Measurements from ENCODE around the gene SYT12.

Gene SYT12

DNA sequence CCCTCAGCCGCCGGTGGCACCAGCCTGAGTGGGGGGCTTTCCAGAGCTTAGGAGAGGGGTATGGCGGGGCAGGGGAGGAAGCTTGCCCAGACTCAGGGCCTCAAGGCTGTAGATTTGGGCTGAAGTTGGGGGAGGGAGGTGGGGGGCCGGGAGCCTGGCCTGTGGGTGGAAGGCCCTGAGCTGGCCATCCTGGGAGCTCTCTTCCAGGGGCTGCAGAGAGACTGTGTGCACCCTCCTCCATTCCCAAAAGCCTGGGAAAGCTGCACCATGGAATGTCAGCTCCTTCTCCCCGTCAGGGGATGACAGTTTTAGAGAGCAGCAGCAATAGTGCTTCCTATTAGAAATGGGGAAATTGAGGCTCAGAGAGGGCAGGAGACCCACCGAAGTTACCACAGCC, 1.0 kb downstream of the SYT12 start:
- no peak for TF ChIP-seq EZH2 (IDR thresholded peaks at IDR 0.05; ENCODE audit: borderline replicate concordance, low read length)
- TF ChIP-seq, protein P1, sequence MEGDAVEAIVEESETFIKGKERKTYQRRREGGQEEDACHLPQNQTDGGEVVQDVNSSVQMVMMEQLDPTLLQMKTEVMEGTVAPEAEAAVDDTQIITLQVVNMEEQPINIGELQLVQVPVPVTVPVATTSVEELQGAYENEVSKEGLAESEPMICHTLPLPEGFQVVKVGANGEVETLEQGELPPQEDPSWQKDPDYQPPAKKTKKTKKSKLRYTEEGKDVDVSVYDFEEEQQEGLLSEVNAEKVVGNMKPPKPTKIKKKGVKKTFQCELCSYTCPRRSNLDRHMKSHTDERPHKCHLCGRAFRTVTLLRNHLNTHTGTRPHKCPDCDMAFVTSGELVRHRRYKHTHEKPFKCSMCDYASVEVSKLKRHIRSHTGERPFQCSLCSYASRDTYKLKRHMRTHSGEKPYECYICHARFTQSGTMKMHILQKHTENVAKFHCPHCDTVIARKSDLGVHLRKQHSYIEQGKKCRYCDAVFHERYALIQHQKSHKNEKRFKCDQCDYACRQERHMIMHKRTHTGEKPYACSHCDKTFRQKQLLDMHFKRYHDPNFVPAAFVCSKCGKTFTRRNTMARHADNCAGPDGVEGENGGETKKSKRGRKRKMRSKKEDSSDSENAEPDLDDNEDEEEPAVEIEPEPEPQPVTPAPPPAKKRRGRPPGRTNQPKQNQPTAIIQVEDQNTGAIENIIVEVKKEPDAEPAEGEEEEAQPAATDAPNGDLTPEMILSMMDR (IDR thresholded peaks at IDR 0.05; ENCODE audit: low read length): no peak
- H3K4me2 ChIP-seq (ENCODE audit: low read length): no peak overlapping the region
- peaks cover 17% of the 10 kb centered on the region for H3K4me1 ChIP-seq (ENCODE audit: insufficient read depth, low read length, severe bottlenecking)
- no peaks in the 10 kb centered on the region; the same call in 1 of the 2 replicates for H3K36me3 ChIP-seq (ENCODE audit: insufficient read depth, low read length)
- H3K27ac ChIP-seq (ENCODE audit: low read depth, low read length, poor library complexity, severe bottlenecking): no peak overlapping the region
- H3K79me2 ChIP-seq (ENCODE audit: insufficient read depth, low read length): no peaks in the 10 kb centered on the region
- H3K4me3 ChIP-seq (ENCODE audit: low read depth, low read length, poor library complexity, severe bottlenecking): no peak overlapping the region
- H3K9me3 ChIP-seq (ENCODE audit: low read length): no peaks in the 10 kb centered on the region
- H3F3A ChIP-seq (ENCODE audit: insufficient read depth, low read length): no peaks in the 10 kb centered on the region
- no peaks in the 10 kb centered on the region; the same call in 1 of the 2 replicates for H3K27me3 ChIP-seq (ENCODE audit: insufficient read depth, low read length)
- H3K9ac ChIP-seq (ENCODE audit: low read length): no peak overlapping the region
- H4K20me1 ChIP-seq (ENCODE audit: insufficient read depth, low read length): no peaks in the 10 kb centered on the region
- H3K9me2 ChIP-seq (ENCODE audit: low read depth, low read length): no peaks in the 10 kb centered on the region
- H2AFZ ChIP-seq (ENCODE audit: low read length): no peak overlapping the region

DNA sequence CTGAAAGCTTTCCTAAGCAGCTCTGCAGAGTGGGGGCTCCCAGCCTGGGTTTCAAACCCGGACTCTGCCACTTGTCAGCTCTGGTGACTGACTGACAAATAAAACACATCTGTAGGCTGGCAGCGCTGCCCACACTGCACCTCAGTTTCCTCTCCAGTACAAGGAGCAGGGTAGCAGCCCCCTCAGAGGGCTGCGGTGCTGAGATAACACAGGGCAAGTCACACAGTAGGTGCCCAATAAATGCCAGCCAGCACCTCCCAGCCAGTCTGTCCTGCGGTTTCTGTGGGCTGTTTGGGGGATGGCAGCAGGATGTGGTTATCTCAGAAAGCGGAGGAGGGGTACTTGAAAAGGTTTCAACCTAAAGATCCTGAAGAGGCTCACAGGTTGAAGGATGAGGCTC, 1.5 kb downstream of the SYT12 start:
- Histone ChIP-seq H2AFZ (ENCODE audit: low read length) (no peak overlapping the region), H4K20me1 (ENCODE audit: insufficient read depth, low read length) (no peaks in the 10 kb centered on the region), H3K27ac (ENCODE audit: low read depth, low read length, poor library complexity, severe bottlenecking) (no peak overlapping the region), H3K79me2 (ENCODE audit: insufficient read depth, low read length) (no peaks in the 10 kb centered on the region), H3K9me2 (ENCODE audit: low read depth, low read length) (no peaks in the 10 kb centered on the region), H3K36me3 (ENCODE audit: insufficient read depth, low read length) (no peaks in the 10 kb centered on the region), H3F3A (ENCODE audit: insufficient read depth, low read length) (no peaks in the 10 kb centered on the region), H3K4me3 (ENCODE audit: low read depth, low read length, poor library complexity, severe bottlenecking) (no peak overlapping the region), H3K4me2 (ENCODE audit: low read length) (no peak overlapping the region), H3K27me3 (ENCODE audit: insufficient read depth, low read length) (no peaks in the 10 kb centered on the region; the same call in 1 of the 2 replicates), H3K4me1 (ENCODE audit: insufficient read depth, low read length, severe bottlenecking) (peaks cover 18% of the 10 kb centered on the region), H3K9ac (ENCODE audit: low read length) (no peak overlapping the region), H3K9me3 (ENCODE audit: low read length) (no peaks in the 10 kb centered on the region)
- TF ChIP-seq EZH2 (IDR thresholded peaks at IDR 0.05; ENCODE audit: borderline replicate concordance, low read length): no peak
- TF ChIP-seq, protein P1 (IDR thresholded peaks at IDR 0.05; ENCODE audit: low read length): no peak

DNA sequence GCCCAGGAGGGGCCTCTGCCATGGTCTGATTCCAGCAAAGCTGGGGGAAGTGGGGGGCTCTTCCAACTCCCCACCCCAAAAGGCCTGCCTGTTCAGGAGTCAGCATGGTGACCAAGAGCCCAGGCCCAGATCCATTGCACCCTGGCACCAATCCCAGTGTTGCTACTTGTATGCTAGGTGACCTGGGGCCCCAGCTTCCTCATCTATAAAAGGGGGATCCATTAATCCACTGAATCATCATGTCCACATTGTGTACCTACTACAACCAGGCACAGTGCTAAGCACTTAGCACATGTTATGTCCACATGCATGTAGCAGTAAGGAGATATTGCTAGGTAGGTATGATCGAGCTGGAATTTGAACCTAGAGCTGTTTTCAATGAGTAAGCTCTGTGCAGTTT, 2.0 kb downstream of the SYT12 start:
- Histone ChIP-seq H3F3A (ENCODE audit: insufficient read depth, low read length) (no peaks in the 10 kb centered on the region), H3K79me2 (ENCODE audit: insufficient read depth, low read length) (no peaks in the 10 kb centered on the region), H3K27me3 (ENCODE audit: insufficient read depth, low read length) (no peaks in the 10 kb centered on the region; the same call in 1 of the 2 replicates), H3K9me2 (ENCODE audit: low read depth, low read length) (no peaks in the 10 kb centered on the region), H3K4me1 (ENCODE audit: insufficient read depth, low read length, severe bottlenecking) (peaks cover 18% of the 10 kb centered on the region), H3K36me3 (ENCODE audit: insufficient read depth, low read length) (no peaks in the 10 kb centered on the region), H3K27ac (ENCODE audit: low read depth, low read length, poor library complexity, severe bottlenecking) (no peak overlapping the region), H2AFZ (ENCODE audit: low read length) (no peak overlapping the region), H3K9ac (ENCODE audit: low read length) (no peak overlapping the region), H3K9me3 (ENCODE audit: low read length) (no peaks in the 10 kb centered on the region), H3K4me3 (ENCODE audit: low read depth, low read length, poor library complexity, severe bottlenecking) (no peak overlapping the region), H4K20me1 (ENCODE audit: insufficient read depth, low read length) (no peaks in the 10 kb centered on the region), H3K4me2 (ENCODE audit: low read length) (no peak overlapping the region)
- TF ChIP-seq, protein P1 (IDR thresholded peaks at IDR 0.05; ENCODE audit: low read length): no peak
- TF ChIP-seq EZH2 (IDR thresholded peaks at IDR 0.05; ENCODE audit: borderline replicate concordance, low read length): no peak
